ENCODE data around the gene POLD4. TPM values are rescaled to one million over a fixed set of nuclear protein-coding genes. Genes with fewer than 3 reads are reported as not detected.

Gene POLD4
- total and polyA plus RNA-seq, 2 donors (not counting 3 experiments of a cell fraction or from before 2014, with no cell fraction given), result 50.1 to 204 TPM

GRCh38 chr11:67301951-67302516 lies 51.3 kb downstream of the POLD4 start:
- no peak overlapping the region for H3K27ac ChIP-seq (ENCODE audit: insufficient read depth, low read depth, low read length)
- H3K9ac ChIP-seq (replicated peaks; ENCODE audit: extremely low read depth, insufficient read depth, low read length), result no peak overlapping the region

More at GRCh38 chr11:67301951-67302516, 51.3 kb downstream of the POLD4 start:
- intact Hi-C loops (cut with micrococcal nuclease) (loop anchor here (2.0 kb wide), 1 partner anchor 13 kb away; the partner anchor contains the start of gene ANKRD13D), dilution Hi-C loops (cut with MboI; ENCODE audit: extremely low pct_ligation_motif_present, low sequenced_read_pairs) (no loop called here)
- FAIRE-seq (no peak), DNase-seq (ENCODE audit: low read depth, low spot score) (no peak)
- H3K9me1 ChIP-seq (replicated peaks; ENCODE audit: control insufficient read depth, extremely low read depth, insufficient read depth, low read length), result no peaks in the 10 kb centered on the region
- no peaks in the 10 kb centered on the region for H3K27me3 ChIP-seq (ENCODE audit: control insufficient read depth in 2 of 2, insufficient read depth in 2 of 2, low read length in 2 of 2)
- no peaks in the 10 kb centered on the region for H3K9me3 ChIP-seq (replicated peaks; ENCODE audit: control insufficient read depth, insufficient read depth, low read length)
- TF ChIP-seq EZH2 (IDR thresholded peaks at IDR 0.05; ENCODE audit: borderline replicate concordance, low read depth, low read length, severe bottlenecking), result no peak
- TF ChIP-seq POLR2AphosphoS5 (IDR thresholded peaks at IDR 0.05; ENCODE audit: insufficient read depth, low read depth, low read length), result no peak
- TF ChIP-seq MAX (IDR thresholded peaks at IDR 0.05; ENCODE audit: insufficient read depth, insufficient read length), result no peak
- no peak for TF ChIP-seq CTCF (IDR thresholded peaks at IDR 0.05; ENCODE audit: extremely low read depth in 1 of 2, insufficient read depth in 1 of 2, low read depth in 1 of 2, low read length in 2 of 2)
- peaks cover 3% of the 10 kb centered on the region for H3K4me1 ChIP-seq (ENCODE audit: control insufficient read depth, extremely low read depth, insufficient read depth, low read length)
- H3K4me3 ChIP-seq (replicated peaks in 1 of 3; ENCODE audit: insufficient read depth in 1 of 3, low read depth in 1 of 3, low read length in 3 of 3), result no peak overlapping the region
- no peaks in the 10 kb centered on the region for H4K20me1 ChIP-seq (replicated peaks; ENCODE audit: control insufficient read depth, extremely low read depth, insufficient read depth, low read length)
- no peak overlapping the region for H3K4me2 ChIP-seq (ENCODE audit: insufficient read depth, low read length)
- CTCF ChIA-PET, result interaction anchor here (1.2 to 3.1 kb wide), 4 partner anchors 13 to 220 kb away, joined by 4 to 18 read pairs (median 8); partner anchors contain the start of gene ANKRD13D
- TSS peak; percentile 12 for BruUV-seq (replicated peaks)
- H3K79me2 ChIP-seq (ENCODE audit: control insufficient read depth, insufficient read depth, low read length), result no peaks in the 10 kb centered on the region
- POLR2A ChIA-PET, result interaction anchor here (1.3 kb wide), 1 partner anchor 13 kb away, joined by 6 read pairs; no protein-coding TSS in a partner anchor
- H2AFZ ChIP-seq (ENCODE audit: low read depth, low read length), result no peak overlapping the region
- H3K36me3 ChIP-seq (ENCODE audit: control insufficient read depth in 2 of 2, extremely low read depth in 1 of 2, insufficient read depth in 2 of 2, low read length in 2 of 2), result peaks cover 0 to 25% of the 10 kb centered on the region in 2 experiments
